GM18907 (cell line): ENCODE measurements around the gene TRIM66.

Experiments used
- ATAC-seq: cut with Tn5 transposase; IDR thresholded peaks from one replicate; pipeline ENCODE4 v1.9.1; 2021; ENCODE audit warnings: mild to moderate bottlenecking, moderate library complexity; ENCODE audit not compliant: unreplicated experiment

The TRIM66 gene

GRCh38 chr11:8715501-8715900, 33.0 kb upstream of the TRIM66 start:
- no peak for ATAC-seq

GRCh38 chr11:8714622-8715225, 32.3 kb upstream of the TRIM66 start:
- no peak for ATAC-seq

GRCh38 chr11:8713760-8714454, 31.4 kb upstream of the TRIM66 start:
- ATAC-seq, result no peak

GRCh38 chr11:8712506-8712905, 30.0 kb upstream of the TRIM66 start:
- no peak for ATAC-seq

GRCh38 chr11:8711895-8712442, 29.5 kb upstream of the TRIM66 start:
- ATAC-seq, result no peak

- no peak for ATAC-seq
Measured at GRCh38 chr11:8709777-8710176, 27.3 kb upstream of the TRIM66 start.

GRCh38 chr11:8709002-8709672, 26.7 kb upstream of the TRIM66 start:
- ATAC-seq, result no peak

GRCh38 chr11:8707541-8708191, 25.2 kb upstream of the TRIM66 start:
- no peak for ATAC-seq

- no peak for ATAC-seq
Measured at GRCh38 chr11:8706673-8707432, 24.4 kb upstream of the TRIM66 start.

GRCh38 chr11:8705146-8705545, 22.7 kb upstream of the TRIM66 start:
- ATAC-seq, result no peak

GRCh38 chr11:8704136-8704535, 21.7 kb upstream of the TRIM66 start:
- no peak for ATAC-seq

- ATAC-seq, result no peak
Measured at GRCh38 chr11:8702598-8702915, 20.1 kb upstream of the TRIM66 start.

GRCh38 chr11:8701891-8702597, 19.6 kb upstream of the TRIM66 start:
- ATAC-seq, result no peak

- ATAC-seq, result no peak
Measured at GRCh38 chr11:8699903-8700302, 17.4 kb upstream of the TRIM66 start.

- ATAC-seq, result no peak
Measured at GRCh38 chr11:8698917-8699441, 16.5 kb upstream of the TRIM66 start.

- ATAC-seq, result no peak
Measured at GRCh38 chr11:8698379-8698851, 15.9 kb upstream of the TRIM66 start.

- no peak for ATAC-seq
Measured at GRCh38 chr11:8697054-8697453, 14.6 kb upstream of the TRIM66 start.

- no peak for ATAC-seq
Measured at GRCh38 chr11:8694137-8694536, 11.7 kb upstream of the TRIM66 start.

- no peak for ATAC-seq
Measured at GRCh38 chr11:8693555-8693954, 11.1 kb upstream of the TRIM66 start.

- ATAC-seq, result no peak
Measured at GRCh38 chr11:8693010-8693551, 10.6 kb upstream of the TRIM66 start.
